Endothelial cell of umbilical vein (primary cell): Measurements from ENCODE around the gene ZMAT3. TPM values are rescaled to one million over a fixed set of nuclear protein-coding genes. Genes with fewer than 3 reads are reported as not detected.

Source experiments
- BruUV-seq: library from RNA; stranded (reverse); fragments of 400-500 nt; replicated peaks from 2 replicates; lab custom pipeline; 2021; lab: Mats Ljungman, UMichigan
- CTCF ChIA-PET: fragments of 300-600, 350-600 bp; sonication (Branson Sonifier 250); formaldehyde crosslinking; loops from one replicate; lab custom pipeline; 2021; ENCODE audit warnings: antibody characterized with exemption, inconsistent platforms; lab: Charles Lee
- POLR2A ChIA-PET: fragments of 300-600, 350-600 bp; sonication (Branson Sonifier 250); formaldehyde crosslinking; loops from one replicate; lab custom pipeline; 2021; ENCODE audit warnings: antibody characterized with exemption, inconsistent platforms; lab: Charles Lee
- DNase-seq: peaks from one replicate; pipeline ENCODE4 v3.0.0-alpha.2; 2011; ENCODE audit warnings: low read depth, low spot score
- FAIRE-seq: peaks from 2 replicates; lab custom pipeline; 2011; peaks lifted over from hg19 to GRCh38; lab: Jason Lieb, UNC
- H2AFZ ChIP-seq: 2 replicates; pipeline ENCODE4 v1.6.0; 2012; ENCODE audit warnings: low read depth, low read length, control low read depth, inconsistent platforms
- H3K27ac ChIP-seq: 2 replicates; pipeline ENCODE4 v1.5.1; 2011; ENCODE audit warnings: low read depth, mild to moderate bottlenecking, control low read depth, low read length, moderate library complexity; ENCODE audit not compliant: insufficient read depth
- H3K27me3 ChIP-seq, 2 experiments: 2 replicates each; pipeline versions ENCODE4 v1.6.0 to v1.6.1; 2011; ENCODE audit warnings: low read length in 2 of 2, mixed read lengths in 1 of 2; ENCODE audit not compliant: control insufficient read depth in 2 of 2, insufficient read depth in 2 of 2
- H3K36me3 ChIP-seq, 2 experiments: 2 replicates in 1 of 2; 3 replicates in 1 of 2; pipeline ENCODE4 v1.5.1; 2011; ENCODE audit warnings: low read length in 2 of 2, mild to moderate bottlenecking in 1 of 2, moderate library complexity in 1 of 2; ENCODE audit not compliant: control insufficient read depth in 2 of 2, insufficient read depth in 2 of 2; ENCODE audit errors: extremely low read depth in 1 of 2
- H3K4me1 ChIP-seq: 3 replicates; pipeline ENCODE4 v1.5.1; 2011; ENCODE audit warnings: mild to moderate bottlenecking, low read length; ENCODE audit not compliant: control insufficient read depth, insufficient read depth; ENCODE audit errors: extremely low read depth
- H3K4me2 ChIP-seq: 2 replicates; pipeline ENCODE4 v1.6.1; 2011; ENCODE audit warnings: low read length, control low read depth, mixed read lengths; ENCODE audit not compliant: insufficient read depth
- H3K4me3 ChIP-seq, 3 experiments: fragments of 200-600 bp in 1 of 3; sonication (generic), shearing (Covaris generic) in 1 of 3; replicated peaks in 1 of 3; 2 replicates each; pipeline ENCODE4 v1.5.1; 2011 to 2016; ENCODE audit warnings: control low read depth in 3 of 3, low read length in 3 of 3, mild to moderate bottlenecking in 2 of 3, inconsistent platforms in 1 of 3, low read depth in 1 of 3, moderate library complexity in 1 of 3; ENCODE audit not compliant: insufficient read depth in 1 of 3
- H3K79me2 ChIP-seq: 2 replicates; pipeline ENCODE4 v1.6.0; 2012; ENCODE audit warnings: low read length, inconsistent platforms; ENCODE audit not compliant: control insufficient read depth, insufficient read depth
- H3K9ac ChIP-seq: replicated peaks from 2 replicates; pipeline ENCODE3; 2011; ENCODE audit warnings: low read length, control low read depth; ENCODE audit not compliant: insufficient read depth; ENCODE audit errors: extremely low read depth
- H3K9me1 ChIP-seq: replicated peaks from 3 replicates; pipeline ENCODE4 v1.6.0; 2011; ENCODE audit warnings: mild to moderate bottlenecking, low read length; ENCODE audit not compliant: control insufficient read depth, insufficient read depth; ENCODE audit errors: extremely low read depth
- H3K9me3 ChIP-seq: replicated peaks from 2 replicates; pipeline ENCODE4 v1.5.1; 2012; ENCODE audit warnings: low read length, inconsistent platforms; ENCODE audit not compliant: control insufficient read depth, insufficient read depth
- H4K20me1 ChIP-seq: replicated peaks from 2 replicates; pipeline ENCODE3; 2011; ENCODE audit warnings: mild to moderate bottlenecking, low read length; ENCODE audit not compliant: control insufficient read depth, insufficient read depth; ENCODE audit errors: extremely low read depth
- EZH2 ChIP-seq: IDR thresholded peaks from 2 replicates; pipeline ENCODE4 v1.6.1; 2012; ENCODE audit warnings: borderline replicate concordance, low read depth, mild to moderate bottlenecking, moderate library complexity, low read length, inconsistent platforms; ENCODE audit not compliant: severe bottlenecking
- FOS ChIP-seq: IDR thresholded peaks from 2 replicates; pipeline ENCODE4 v1.6.1; 2011; ENCODE audit warnings: mild to moderate bottlenecking, low read length, moderate library complexity, borderline replicate concordance; ENCODE audit not compliant: insufficient read depth
- GATA2 ChIP-seq: IDR thresholded peaks from 2 replicates; pipeline ENCODE4 v1.7.0; 2011; ENCODE audit warnings: low read depth, mild to moderate bottlenecking, moderate library complexity, mixed read lengths, low read length; ENCODE audit not compliant: insufficient read length, insufficient read depth
- JUN ChIP-seq: IDR thresholded peaks from 2 replicates; pipeline ENCODE4 v1.6.1; 2011; ENCODE audit warnings: borderline replicate concordance, low read depth; ENCODE audit not compliant: insufficient read length, insufficient read depth
- MYC ChIP-seq: IDR thresholded peaks from one replicate; pipeline ENCODE4 v1.6.1; 2011; ENCODE audit warnings: mild to moderate bottlenecking, low read depth, low read length
- POLR2A ChIP-seq: IDR thresholded peaks from 2 replicates; pipeline ENCODE4 v1.6.1; 2012; ENCODE audit warnings: low read depth, mild to moderate bottlenecking, control low read depth, low read length
- POLR2AphosphoS5 ChIP-seq: IDR thresholded peaks from 2 replicates; pipeline ENCODE4 v1.6.1; 2012; ENCODE audit warnings: low read depth, mild to moderate bottlenecking, control low read depth, low read length, moderate library complexity; ENCODE audit not compliant: insufficient read depth
- dilution Hi-C: fragments of 300-500 bp; cut with MboI; formaldehyde crosslinking; loops from one replicate; pipeline ENCODE4 v1.15.0; 2019; ENCODE audit warnings: low sequenced_read_pairs; ENCODE audit not compliant: extremely low pct_ligation_motif_present
- intact Hi-C: fragments of 100-400 bp; cut with micrococcal nuclease; formaldehyde crosslinking; loops from one replicate; pipeline ENCODE4 v1.10.0; 2022
- polyA plus RNA-seq, 4 experiments: library from polyadenylated mRNA; depleted of rRNA in 3 of 4; stranded (reverse) in 3 of 4; unstranded in 1 of 4; fragments of >200 nt; gene quantifications; 2 replicates each; pipeline versions ENCODE4 v1.2.1 to v1.2.3, GENCODE V29; 2011 to 2012; ENCODE audit warnings: missing spikeins in 1 of 4
- total RNA-seq: library from RNA; stranded (reverse); gene quantifications from 2 replicates; pipeline ENCODE4 v1.2.3, GENCODE V29; 2021
- TF ChIP-seq, protein P1 (sequence below), 2 donors: IDR thresholded peaks; 1 replicate in 1 of 2; 2 replicates in 1 of 2; pipeline ENCODE4 v1.5.1; 2011; ENCODE audit warnings: low read length in 2 of 2, mild to moderate bottlenecking in 2 of 2, moderate library complexity in 2 of 2, control low read depth in 1 of 2, inconsistent platforms in 1 of 2, low read depth in 1 of 2; ENCODE audit not compliant: insufficient read depth in 1 of 2; ENCODE audit errors: extremely low read depth in 1 of 2
- TF ChIP-seq, protein P2 (sequence below): IDR thresholded peaks from 2 replicates; pipeline ENCODE4 v1.6.1; 2011; ENCODE audit not compliant: insufficient read depth, insufficient read length

Gene ZMAT3
- total and polyA plus RNA-seq, 2 donors (not counting 3 experiments of a cell fraction or from before 2014, with no cell fraction given) = 13.2 to 33.1 TPM

DNA sequence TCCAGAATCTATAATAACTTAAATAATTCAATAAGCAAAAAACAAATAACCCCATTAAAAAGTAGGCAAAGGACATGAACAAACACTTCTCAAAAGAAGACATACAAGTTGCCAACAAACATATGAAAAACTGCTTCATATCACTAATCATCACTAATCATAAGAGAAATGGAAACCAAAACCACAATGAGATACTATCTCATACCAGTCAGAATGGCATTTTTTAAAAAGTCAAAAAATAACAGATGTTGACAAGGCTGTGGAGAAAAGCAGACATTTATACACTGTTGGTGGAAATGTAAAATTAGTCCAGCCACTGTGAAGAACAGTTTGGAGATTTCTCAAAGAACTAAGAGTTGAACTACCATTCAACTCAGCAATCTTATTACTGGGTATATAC, 19.5 kb upstream of the ZMAT3 start:
- Histone ChIP-seq H3K36me3 (no peaks in the 10 kb centered on the region), H3K79me2 (no peaks in the 10 kb centered on the region), H3K4me3 (no peak overlapping the region), H3K4me2 (no peak overlapping the region), H3K27me3 (no peaks in the 10 kb centered on the region), H4K20me1 (no peaks in the 10 kb centered on the region), H3K4me1 (no peaks in the 10 kb centered on the region), H3K27ac (no peak overlapping the region), H3K9me3 (no peaks in the 10 kb centered on the region), H2AFZ (no peak overlapping the region), H3K9me1 (no peaks in the 10 kb centered on the region), H3K9ac (no peak overlapping the region)
- TF ChIP-seq GATA2 (no peak), JUN (no peak), MYC (no peak), EZH2 (no peak), POLR2AphosphoS5 (no peak), FOS (no peak), POLR2A (no peak)
- TF ChIP-seq, protein P1, sequence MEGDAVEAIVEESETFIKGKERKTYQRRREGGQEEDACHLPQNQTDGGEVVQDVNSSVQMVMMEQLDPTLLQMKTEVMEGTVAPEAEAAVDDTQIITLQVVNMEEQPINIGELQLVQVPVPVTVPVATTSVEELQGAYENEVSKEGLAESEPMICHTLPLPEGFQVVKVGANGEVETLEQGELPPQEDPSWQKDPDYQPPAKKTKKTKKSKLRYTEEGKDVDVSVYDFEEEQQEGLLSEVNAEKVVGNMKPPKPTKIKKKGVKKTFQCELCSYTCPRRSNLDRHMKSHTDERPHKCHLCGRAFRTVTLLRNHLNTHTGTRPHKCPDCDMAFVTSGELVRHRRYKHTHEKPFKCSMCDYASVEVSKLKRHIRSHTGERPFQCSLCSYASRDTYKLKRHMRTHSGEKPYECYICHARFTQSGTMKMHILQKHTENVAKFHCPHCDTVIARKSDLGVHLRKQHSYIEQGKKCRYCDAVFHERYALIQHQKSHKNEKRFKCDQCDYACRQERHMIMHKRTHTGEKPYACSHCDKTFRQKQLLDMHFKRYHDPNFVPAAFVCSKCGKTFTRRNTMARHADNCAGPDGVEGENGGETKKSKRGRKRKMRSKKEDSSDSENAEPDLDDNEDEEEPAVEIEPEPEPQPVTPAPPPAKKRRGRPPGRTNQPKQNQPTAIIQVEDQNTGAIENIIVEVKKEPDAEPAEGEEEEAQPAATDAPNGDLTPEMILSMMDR (IDR thresholded peaks at IDR 0.05; ENCODE audit: extremely low read depth in 1 of 2, insufficient read depth in 1 of 2, low read depth in 1 of 2, low read length in 2 of 2) = no peak
- TF ChIP-seq, protein P2, sequence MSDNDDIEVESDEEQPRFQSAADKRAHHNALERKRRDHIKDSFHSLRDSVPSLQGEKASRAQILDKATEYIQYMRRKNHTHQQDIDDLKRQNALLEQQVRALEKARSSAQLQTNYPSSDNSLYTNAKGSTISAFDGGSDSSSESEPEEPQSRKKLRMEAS = no peak
- DNase-seq (no peak), FAIRE-seq (no peak)
- BruUV-seq = no TSS peak
- dilution Hi-C loops (no loop called here), intact Hi-C loops (no loop called here)
- ChIA-PET POLR2A (no interaction called here), CTCF (no interaction called here)
